ENCODE measurements around the gene ME2.
"Not testable (repeated sequence)": the region's sequence is repeated elsewhere in the genome, so short reads cannot be mapped to it uniquely, and the experiment has no call there.

The ME2 gene

GRCh38 chr18:50878345-50879301, at the start of gene ME2:
Gene ME2, plus strand, starts transcription at chr18:50879118. Its CDS starts 16,703 bp downstream, at chr18:50895821.
- peak; percentile 85 for DNase-seq

GRCh38 chr18:50829644-50830043, 49.3 kb upstream of the ME2 start:
- no peak for DNase-seq

GRCh38 chr18:50830544-50830943, 48.4 kb upstream of the ME2 start:
- no peak for DNase-seq

- DNase-seq = no peak
Observed at GRCh38 chr18:50832754-50833153, 46.2 kb upstream of the ME2 start.

- not testable (repeated sequence) for DNase-seq
Observed at GRCh38 chr18:50833496-50833895, 45.4 kb upstream of the ME2 start.

GRCh38 chr18:50836521-50836957, 42.4 kb upstream of the ME2 start:
- peak; percentile 30 for DNase-seq

GRCh38 chr18:50839341-50839740, 39.6 kb upstream of the ME2 start:
- DNase-seq = no peak

GRCh38 chr18:50839996-50840395, 38.9 kb upstream of the ME2 start:
- DNase-seq = no peak

GRCh38 chr18:50842846-50843245, 36.1 kb upstream of the ME2 start:
- no peak for DNase-seq

GRCh38 chr18:50844554-50844953, 34.4 kb upstream of the ME2 start:
- no peak for DNase-seq

GRCh38 chr18:50844960-50845359, 34.0 kb upstream of the ME2 start:
- DNase-seq = no peak

GRCh38 chr18:50847192-50847591, 31.7 kb upstream of the ME2 start:
- DNase-seq = no peak

GRCh38 chr18:50848061-50848551, 30.8 kb upstream of the ME2 start:
- no peak for DNase-seq

- DNase-seq = no peak
Observed at GRCh38 chr18:50848991-50849390, 29.9 kb upstream of the ME2 start.

GRCh38 chr18:50849419-50849821, 29.5 kb upstream of the ME2 start:
- no peak for DNase-seq

GRCh38 chr18:50850307-50851065, 28.4 kb upstream of the ME2 start:
- no peak for DNase-seq

GRCh38 chr18:50853863-50854271, 25.1 kb upstream of the ME2 start:
- no peak for DNase-seq

GRCh38 chr18:50855976-50856757, 22.8 kb upstream of the ME2 start:
- DNase-seq = no peak

GRCh38 chr18:50857166-50857565, 21.8 kb upstream of the ME2 start:
- DNase-seq = not testable (repeated sequence)

- DNase-seq = no peak
Observed at GRCh38 chr18:50857694-50858093, 21.2 kb upstream of the ME2 start.

GRCh38 chr18:50859793-50860555, 18.9 kb upstream of the ME2 start:
- DNase-seq = no peak

- no peak for DNase-seq
Observed at GRCh38 chr18:50861617-50862016, 17.3 kb upstream of the ME2 start.
